Measurements from ENCODE around the gene FLOT2.

Gene FLOT2

DNA sequence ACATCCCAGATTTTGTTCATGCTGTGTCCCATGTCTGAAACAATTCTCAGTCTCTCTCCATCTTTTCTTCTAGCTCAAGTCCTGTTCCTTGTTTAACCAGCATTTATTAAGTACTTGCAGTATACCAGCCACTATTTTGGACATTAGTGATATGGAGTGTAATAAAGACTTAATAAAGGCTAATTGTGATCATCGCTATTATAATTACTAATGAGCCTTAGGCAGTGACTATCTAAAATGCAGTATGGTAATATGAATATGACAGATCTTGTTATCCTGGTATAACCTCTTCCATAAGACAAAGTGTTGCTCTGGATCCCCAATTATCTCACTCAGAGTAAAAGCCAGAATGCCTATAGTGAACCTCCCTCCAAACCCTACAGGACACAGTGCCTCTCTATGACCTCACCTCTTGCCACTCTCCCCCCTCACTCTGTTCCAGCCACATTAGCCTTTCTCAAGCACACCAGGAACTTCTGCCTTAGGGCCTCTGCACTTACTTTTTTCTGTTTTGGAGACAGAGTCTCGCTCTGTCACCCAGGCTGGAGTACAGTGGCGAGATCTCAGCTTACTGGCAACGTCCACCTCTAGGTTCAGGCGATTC lies 1.8 kb upstream of the FLOT2 start:
- DNase-seq: no peak
- H2BK12ac ChIP-seq (ENCODE audit: low read length): no peak overlapping the region
- H4K8ac ChIP-seq (ENCODE audit: low read depth, low read length): no peak overlapping the region
- no peak overlapping the region for H3K4me2 ChIP-seq (ENCODE audit: low read length)
- H3K79me2 ChIP-seq (ENCODE audit: control insufficient read depth, insufficient read depth, low read length, poor library complexity): peaks cover 14% of the 10 kb centered on the region
- H4K12ac ChIP-seq (ENCODE audit: low read depth, low read length): no peak overlapping the region
- no CpG with 5 or more reads among the region's 5 CpGs for WGBS (ENCODE audit: extremely low coverage, insufficient coverage, insufficient read length)
- no peak overlapping the region for H4K91ac ChIP-seq (ENCODE audit: low read depth, low read length)
- H2AK5ac ChIP-seq (ENCODE audit: low read length): no peak overlapping the region
- H3K18ac ChIP-seq (ENCODE audit: low read length): no peak overlapping the region
- no peak overlapping the region for H3K14ac ChIP-seq (ENCODE audit: low read length)
- peaks cover 4 to 10% of the 10 kb centered on the region in 2 experiments for H3K36me3 ChIP-seq (ENCODE audit: control insufficient read depth in 1 of 2, insufficient read depth in 2 of 2, low read length in 2 of 2)
- H3K23ac ChIP-seq (ENCODE audit: low read length): no peak overlapping the region
- H2AFZ ChIP-seq (ENCODE audit: insufficient read depth, low read length, poor library complexity): no peak overlapping the region
- peaks cover 13% of the 10 kb centered on the region for H3K79me1 ChIP-seq (ENCODE audit: low read length)
- no peak overlapping the region for H3K27ac ChIP-seq (ENCODE audit: low read depth, low read length)
- H3K27me3 ChIP-seq (ENCODE audit: insufficient read depth, low read length): no peaks in the 10 kb centered on the region
- H3K9me3 ChIP-seq (ENCODE audit: insufficient read depth, low read depth, low read length): no peaks in the 10 kb centered on the region
- H3K4me1 ChIP-seq (ENCODE audit: control insufficient read depth in 1 of 2, insufficient read depth in 2 of 2, low read length in 2 of 2): peaks cover 12 to 20% of the 10 kb centered on the region in 2 experiments
- H2BK120ac ChIP-seq (ENCODE audit: insufficient read depth, low read length, poor library complexity): no peak overlapping the region
- no peak overlapping the region for H2BK5ac ChIP-seq (ENCODE audit: low read depth, low read length, poor library complexity)
- no peak overlapping the region for H3K9ac ChIP-seq (ENCODE audit: low read length)
- no peak overlapping the region for H3K4me3 ChIP-seq (ENCODE audit: low read depth, low read length)
- no peak overlapping the region for H3K4ac ChIP-seq (ENCODE audit: low read depth, low read length)

DNA sequence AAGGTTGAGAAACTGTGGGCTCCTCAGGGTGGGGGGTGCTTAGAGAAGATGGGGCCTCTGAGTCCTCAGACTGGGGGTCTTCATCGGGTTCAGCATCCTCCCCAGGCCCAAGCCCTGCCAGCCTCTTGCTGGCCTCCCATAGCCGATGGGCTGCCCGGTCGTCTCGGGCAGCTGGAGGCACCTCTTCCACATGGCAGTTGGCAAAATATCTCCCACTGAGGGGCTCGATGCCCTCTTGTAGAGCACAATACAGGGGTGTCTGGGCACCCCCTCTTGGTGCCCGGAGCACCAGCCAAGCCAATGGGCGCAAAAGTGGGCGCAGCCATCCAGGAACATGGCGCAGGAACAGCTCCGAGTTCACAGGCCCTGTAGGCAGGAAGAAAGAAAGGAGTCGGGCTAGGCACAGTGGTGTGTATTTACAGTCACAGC lies 1.0 kb upstream of the FLOT2 start:
- H2AFZ ChIP-seq (ENCODE audit: insufficient read depth, low read length, poor library complexity): no peak overlapping the region
- no CpG with 5 or more reads among the region's 12 CpGs for WGBS (ENCODE audit: extremely low coverage, insufficient coverage, insufficient read length)
- no peak overlapping the region for H3K4me2 ChIP-seq (ENCODE audit: low read length)
- no peaks in the 10 kb centered on the region for H3K9me3 ChIP-seq (ENCODE audit: insufficient read depth, low read depth, low read length)
- no peak overlapping the region for H3K27ac ChIP-seq (ENCODE audit: low read depth, low read length)
- H2BK5ac ChIP-seq (ENCODE audit: low read depth, low read length, poor library complexity): no peak overlapping the region
- H3K4ac ChIP-seq (ENCODE audit: low read depth, low read length): no peak overlapping the region
- H4K8ac ChIP-seq (ENCODE audit: low read depth, low read length): no peak overlapping the region
- H3K4me3 ChIP-seq (ENCODE audit: low read depth, low read length): no peak overlapping the region
- peaks cover 13% of the 10 kb centered on the region for H3K79me1 ChIP-seq (ENCODE audit: low read length)
- H3K9ac ChIP-seq (ENCODE audit: low read length): no peak overlapping the region
- H2BK120ac ChIP-seq (ENCODE audit: insufficient read depth, low read length, poor library complexity): no peak overlapping the region
- peaks cover 12 to 20% of the 10 kb centered on the region in 2 experiments for H3K4me1 ChIP-seq (ENCODE audit: control insufficient read depth in 1 of 2, insufficient read depth in 2 of 2, low read length in 2 of 2)
- peak in 1 of 2 donors; percentile 21 for DNase-seq
- no peak overlapping the region for H4K91ac ChIP-seq (ENCODE audit: low read depth, low read length)
- no peak overlapping the region for H4K12ac ChIP-seq (ENCODE audit: low read depth, low read length)
- no peak overlapping the region for H3K23ac ChIP-seq (ENCODE audit: low read length)
- H2BK12ac ChIP-seq (ENCODE audit: low read length): no peak overlapping the region
- H3K18ac ChIP-seq (ENCODE audit: low read length): no peak overlapping the region
- no peaks in the 10 kb centered on the region for H3K27me3 ChIP-seq (ENCODE audit: insufficient read depth, low read length)
- no peak overlapping the region for H3K14ac ChIP-seq (ENCODE audit: low read length)
- peaks cover 14% of the 10 kb centered on the region for H3K79me2 ChIP-seq (ENCODE audit: control insufficient read depth, insufficient read depth, low read length, poor library complexity)
- H3K36me3 ChIP-seq (ENCODE audit: control insufficient read depth in 1 of 2, insufficient read depth in 2 of 2, low read length in 2 of 2): peaks cover 4 to 10% of the 10 kb centered on the region in 2 experiments
- no peak overlapping the region for H2AK5ac ChIP-seq (ENCODE audit: low read length)

DNA sequence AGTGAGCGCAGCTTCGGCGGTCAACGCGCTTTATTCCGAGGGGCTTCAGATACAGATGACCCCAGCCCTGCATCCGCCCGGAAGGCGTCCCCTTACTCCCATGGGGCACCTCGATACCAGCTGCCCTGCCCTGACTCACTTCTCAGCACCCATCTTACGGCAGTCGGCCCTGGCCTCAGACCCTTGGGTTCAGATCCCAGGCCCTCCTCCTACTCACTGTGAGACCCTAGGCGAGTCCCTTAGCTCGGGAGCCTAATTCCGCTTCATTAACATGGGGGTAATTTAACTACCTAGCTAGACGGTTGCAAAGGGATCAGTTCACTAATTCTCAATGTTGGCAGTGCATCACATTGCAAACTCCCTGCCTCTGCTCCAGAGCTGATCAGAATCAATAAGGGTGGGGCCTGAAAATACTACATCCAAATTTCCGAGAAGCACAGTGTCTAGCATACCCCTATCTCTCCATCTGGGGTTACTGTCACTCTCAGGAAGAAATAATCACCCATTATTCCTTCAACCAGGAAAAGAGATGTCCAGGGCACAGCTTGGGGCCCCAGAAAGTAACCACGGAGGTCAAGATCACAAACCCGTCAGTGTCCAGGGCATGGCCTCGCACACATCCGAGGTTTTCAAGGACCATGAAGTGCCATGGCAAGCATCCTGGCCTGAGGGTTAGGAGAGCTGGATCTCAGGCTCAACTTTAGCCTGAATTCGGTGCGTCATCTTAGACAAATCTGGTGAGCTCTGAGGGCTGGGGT lies 415 bp upstream of the FLOT2 start:
- no peak overlapping the region for H3K23ac ChIP-seq (ENCODE audit: low read length)
- H4K8ac ChIP-seq (ENCODE audit: low read depth, low read length): peak overlapping the region; percentile 92
- H2AK5ac ChIP-seq (ENCODE audit: low read length): no peak overlapping the region
- H3K9ac ChIP-seq (ENCODE audit: low read length): peak overlapping the region; percentile 34
- H2BK5ac ChIP-seq (ENCODE audit: low read depth, low read length, poor library complexity): no peak overlapping the region
- H2BK120ac ChIP-seq (ENCODE audit: insufficient read depth, low read length, poor library complexity): peak overlapping the region; percentile 25
- H3K79me1 ChIP-seq (ENCODE audit: low read length): peaks cover 13% of the 10 kb centered on the region
- peak overlapping the region; percentile 77 for H3K18ac ChIP-seq (ENCODE audit: low read length)
- H3K36me3 ChIP-seq (ENCODE audit: control insufficient read depth in 1 of 2, insufficient read depth in 2 of 2, low read length in 2 of 2): peaks cover 4 to 10% of the 10 kb centered on the region in 2 experiments
- H3K4me2 ChIP-seq (ENCODE audit: low read length): peak overlapping the region; percentile 92
- H2AFZ ChIP-seq (ENCODE audit: insufficient read depth, low read length, poor library complexity): peak overlapping the region; percentile 79
- peaks cover 9 to 18% of the 10 kb centered on the region in 2 experiments for H3K4me1 ChIP-seq (ENCODE audit: control insufficient read depth in 1 of 2, insufficient read depth in 2 of 2, low read length in 2 of 2)
- H3K27ac ChIP-seq (ENCODE audit: low read depth, low read length): no peak overlapping the region
- H4K91ac ChIP-seq (ENCODE audit: low read depth, low read length): peak overlapping the region; percentile 90
- peak overlapping the region; percentile 37 for H3K4ac ChIP-seq (ENCODE audit: low read depth, low read length)
- H3K14ac ChIP-seq (ENCODE audit: low read length): peak overlapping the region; percentile 67
- no peaks in the 10 kb centered on the region for H3K9me3 ChIP-seq (ENCODE audit: insufficient read depth, low read depth, low read length)
- peak; percentile 84 to 87 for DNase-seq
- peak overlapping the region; percentile 71 for H4K12ac ChIP-seq (ENCODE audit: low read depth, low read length)
- H3K27me3 ChIP-seq (ENCODE audit: insufficient read depth, low read length): no peaks in the 10 kb centered on the region
- H2BK12ac ChIP-seq (ENCODE audit: low read length): no peak overlapping the region
- peaks cover 14% of the 10 kb centered on the region for H3K79me2 ChIP-seq (ENCODE audit: control insufficient read depth, insufficient read depth, low read length, poor library complexity)
- H3K4me3 ChIP-seq (ENCODE audit: low read depth, low read length): peak overlapping the region; percentile 92
- whole genome bisulfite sequencing (ENCODE audit: extremely low coverage, insufficient coverage, insufficient read length): no CpG with 5 or more reads among the region's 23 CpGs

DNA sequence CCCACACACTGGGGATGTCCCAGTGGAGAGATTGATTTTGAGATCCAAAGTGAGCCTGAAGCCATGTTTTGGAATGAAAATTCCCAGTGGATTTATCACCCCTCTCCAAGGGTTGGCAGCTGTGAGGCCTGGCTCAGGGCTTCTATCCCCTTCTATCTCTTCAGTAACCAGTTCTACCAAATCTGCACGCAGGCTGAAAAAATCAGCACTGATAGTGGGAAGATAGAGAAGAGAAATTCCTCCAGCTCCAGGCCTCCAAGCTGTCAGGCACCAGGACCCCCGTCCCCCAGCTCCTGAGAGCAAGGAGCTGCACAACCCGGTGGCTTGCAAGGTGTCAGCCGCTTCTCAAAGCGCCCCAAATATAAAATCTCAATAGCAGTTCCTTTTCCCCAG lies 1.0 kb downstream of the FLOT2 start:
- Histone ChIP-seq H4K8ac (ENCODE audit: low read depth, low read length) (no peak overlapping the region), H3K14ac (ENCODE audit: low read length) (no peak overlapping the region), H4K91ac (ENCODE audit: low read depth, low read length) (no peak overlapping the region), H2AK5ac (ENCODE audit: low read length) (no peak overlapping the region), H3K27ac (ENCODE audit: low read depth, low read length) (no peak overlapping the region), H3K4me3 (ENCODE audit: low read depth, low read length) (peak overlapping the region; percentile 92), H3K4me1 (ENCODE audit: control insufficient read depth in 1 of 2, insufficient read depth in 2 of 2, low read length in 2 of 2) (peaks cover 5 to 12% of the 10 kb centered on the region in 2 experiments), H4K12ac (ENCODE audit: low read depth, low read length) (no peak overlapping the region), H3K9me3 (ENCODE audit: insufficient read depth, low read depth, low read length) (no peaks in the 10 kb centered on the region), H3K36me3 (ENCODE audit: control insufficient read depth in 1 of 2, insufficient read depth in 2 of 2, low read length in 2 of 2) (peaks cover 7 to 13% of the 10 kb centered on the region in 2 experiments), H3K18ac (ENCODE audit: low read length) (no peak overlapping the region), H2BK5ac (ENCODE audit: low read depth, low read length, poor library complexity) (no peak overlapping the region), H2BK120ac (ENCODE audit: insufficient read depth, low read length, poor library complexity) (peak overlapping the region; percentile 34), H3K79me1 (ENCODE audit: low read length) (peaks cover 8% of the 10 kb centered on the region), H3K79me2 (ENCODE audit: control insufficient read depth, insufficient read depth, low read length, poor library complexity) (peaks cover 7% of the 10 kb centered on the region), H3K27me3 (ENCODE audit: insufficient read depth, low read length) (no peaks in the 10 kb centered on the region), H3K4ac (ENCODE audit: low read depth, low read length) (no peak overlapping the region), H3K4me2 (ENCODE audit: low read length) (peak overlapping the region; percentile 92), H3K9ac (ENCODE audit: low read length) (no peak overlapping the region), H2AFZ (ENCODE audit: insufficient read depth, low read length, poor library complexity) (no peak overlapping the region), H2BK12ac (ENCODE audit: low read length) (no peak overlapping the region), H3K23ac (ENCODE audit: low read length) (no peak overlapping the region)
- no CpG with 5 or more reads among the region's 5 CpGs for WGBS (ENCODE audit: extremely low coverage, insufficient coverage, insufficient read length)
- DNase-seq: peak; percentile 48 to 63
